Measurements from ENCODE around the gene OR6B2. TPM values are rescaled to one million over a fixed set of nuclear protein-coding genes. Genes with fewer than 3 reads are reported as not detected.

OR6B2 gene
- total RNA-seq, 1 donor from 2014 or later: not detected

DNA sequence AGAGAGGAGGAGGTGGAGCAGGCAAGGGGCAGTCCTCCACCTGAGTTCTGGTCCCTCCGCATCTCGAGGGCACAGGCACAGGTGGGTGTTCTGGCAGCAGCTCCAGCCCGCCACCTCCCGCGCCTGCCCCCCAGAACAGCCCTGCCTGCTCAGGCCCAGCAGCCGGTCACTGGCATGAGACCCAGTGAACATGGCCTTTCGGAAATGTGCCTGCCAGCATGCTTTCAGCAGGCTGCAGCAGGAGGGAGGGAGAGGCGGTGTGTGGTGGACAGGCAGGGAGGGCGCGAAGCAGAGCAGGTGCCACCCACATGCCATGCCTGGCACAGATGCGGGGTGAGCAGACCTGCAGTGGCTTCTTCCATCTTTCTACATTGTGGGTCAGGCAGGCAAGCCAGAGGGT, 26.4 kb upstream of the OR6B2 start:
- Mint-ChIP-seq H3K4me3 (ENCODE audit: unreplicated experiment) (no peak overlapping the region), H3K9me3 (ENCODE audit: unreplicated experiment) (no peaks in the 10 kb centered on the region), H3K36me3 (ENCODE audit: unreplicated experiment) (no peaks in the 10 kb centered on the region), H3K4me1 (ENCODE audit: unreplicated experiment) (no peaks in the 10 kb centered on the region), H3K27ac (ENCODE audit: unreplicated experiment) (no peak overlapping the region), H3K27me3 (ENCODE audit: unreplicated experiment) (peaks cover 47% of the 10 kb centered on the region)
- TF ChIP-seq CTCF (IDR thresholded peaks at IDR 0.05): no peak
- no peak for DNase-seq (ENCODE audit: extremely low spot score, unreplicated experiment)

- DNase-seq (ENCODE audit: extremely low spot score, unreplicated experiment): no peak
- H3K4me3 Mint-ChIP-seq (ENCODE audit: unreplicated experiment): no peak overlapping the region
- H3K9me3 Mint-ChIP-seq (ENCODE audit: unreplicated experiment): no peaks in the 10 kb centered on the region
- no peak overlapping the region for H3K27ac Mint-ChIP-seq (ENCODE audit: unreplicated experiment)
- H3K4me1 Mint-ChIP-seq (ENCODE audit: unreplicated experiment): no peaks in the 10 kb centered on the region
- H3K27me3 Mint-ChIP-seq (ENCODE audit: unreplicated experiment): peaks cover 51% of the 10 kb centered on the region
- TF ChIP-seq CTCF (IDR thresholded peaks at IDR 0.05): no peak
- no peaks in the 10 kb centered on the region for H3K36me3 Mint-ChIP-seq (ENCODE audit: unreplicated experiment)
Observed at GRCh38 chr2:240055177-240055917, 25.1 kb upstream of the OR6B2 start.

DNA sequence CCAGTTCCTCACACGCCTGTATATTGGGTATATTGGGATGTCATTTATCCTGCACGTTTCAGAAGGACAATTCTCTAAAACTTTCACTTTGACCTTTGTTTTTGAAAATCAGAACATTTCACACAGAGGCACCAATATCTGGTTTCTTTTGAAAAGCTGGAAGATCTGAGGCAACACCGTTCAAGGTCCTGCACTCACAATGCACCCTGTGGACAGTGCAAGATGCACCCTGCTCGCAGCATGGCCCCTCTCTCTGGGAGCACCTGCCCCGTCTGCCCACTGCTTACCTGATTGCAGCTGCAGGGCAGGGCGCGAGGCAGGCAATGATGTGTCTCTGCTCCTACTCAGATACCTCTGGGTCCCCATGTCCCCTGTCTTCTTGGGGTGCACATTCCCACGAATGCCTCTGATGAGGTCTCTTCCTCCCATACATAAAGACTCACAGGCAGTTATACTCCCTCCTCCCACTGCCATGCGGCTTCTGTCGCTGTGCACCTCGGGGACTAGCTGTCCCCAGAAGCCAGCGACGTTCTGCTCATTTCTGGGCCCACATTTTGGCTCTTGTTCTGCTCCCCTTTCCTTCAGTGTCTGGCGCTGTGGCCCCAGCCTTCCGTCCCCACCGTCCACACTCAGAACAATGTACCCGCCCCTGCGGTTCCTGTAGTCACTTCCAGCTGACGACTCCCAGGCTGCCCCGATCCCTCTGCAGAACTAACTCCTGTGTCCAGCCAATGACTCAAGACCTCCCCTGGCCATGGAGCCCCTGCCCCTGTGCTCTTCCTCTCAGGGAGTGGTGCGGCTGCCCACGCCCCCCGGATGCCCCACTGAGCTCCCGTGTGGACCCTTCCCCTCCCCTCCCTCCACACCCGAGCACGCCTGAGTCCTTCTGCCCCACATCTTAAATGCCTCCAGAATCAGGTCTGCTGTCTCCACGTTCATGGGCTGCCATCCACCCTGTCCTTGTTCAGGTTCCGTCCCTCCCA, 23.2 kb upstream of the OR6B2 start, which contains the start of gene OR6B3:
Gene OR6B3 (minus strand): TSS at position 349 of the 983 bp plus-strand sequence.
- H3K4me1 Mint-ChIP-seq (ENCODE audit: unreplicated experiment): no peaks in the 10 kb centered on the region
- DNase-seq (ENCODE audit: extremely low spot score, unreplicated experiment): no peak
- H3K4me3 Mint-ChIP-seq (ENCODE audit: unreplicated experiment): no peak within 1 kb of the TSS
- H3K27ac Mint-ChIP-seq (ENCODE audit: unreplicated experiment): no peak within 1 kb of the TSS
- H3K27me3 Mint-ChIP-seq (ENCODE audit: unreplicated experiment): peaks cover 61% of the 10 kb centered on the region
- H3K9me3 Mint-ChIP-seq (ENCODE audit: unreplicated experiment): no peaks in the 10 kb centered on the region
- no peaks in the 10 kb centered on the region for H3K36me3 Mint-ChIP-seq (ENCODE audit: unreplicated experiment)
- no peak for TF ChIP-seq CTCF (IDR thresholded peaks at IDR 0.05)

DNA sequence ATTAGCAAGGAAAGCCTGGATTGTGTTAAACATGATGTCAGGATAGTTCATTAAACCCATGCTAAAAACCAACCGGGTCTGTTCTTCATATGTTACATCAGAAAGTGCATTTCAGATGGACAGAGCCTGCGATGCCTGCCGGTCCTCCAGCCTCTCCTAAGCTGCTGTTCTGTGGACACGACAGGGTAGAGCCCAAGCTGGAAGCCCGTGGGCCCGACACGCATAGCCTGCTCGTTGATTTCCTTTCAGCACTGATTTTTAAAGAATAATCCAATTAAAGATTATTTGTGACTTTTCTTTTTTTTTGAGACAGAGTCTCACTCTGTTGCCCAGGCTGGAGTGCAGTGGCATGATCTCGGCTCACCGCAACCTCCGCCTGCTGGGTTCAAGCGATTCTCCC, 22.3 kb upstream of the OR6B2 start:
- no peak for DNase-seq (ENCODE audit: extremely low spot score, unreplicated experiment)
- Mint-ChIP-seq H3K4me3 (ENCODE audit: unreplicated experiment) (no peak overlapping the region), H3K27ac (ENCODE audit: unreplicated experiment) (no peak overlapping the region), H3K9me3 (ENCODE audit: unreplicated experiment) (no peaks in the 10 kb centered on the region), H3K4me1 (ENCODE audit: unreplicated experiment) (no peaks in the 10 kb centered on the region), H3K27me3 (ENCODE audit: unreplicated experiment) (peaks cover 60% of the 10 kb centered on the region), H3K36me3 (ENCODE audit: unreplicated experiment) (no peaks in the 10 kb centered on the region)
- TF ChIP-seq CTCF (IDR thresholded peaks at IDR 0.05): no peak

- peaks cover 64% of the 10 kb centered on the region for H3K27me3 Mint-ChIP-seq (ENCODE audit: unreplicated experiment)
- no peak for TF ChIP-seq CTCF (IDR thresholded peaks at IDR 0.05)
- H3K4me3 Mint-ChIP-seq (ENCODE audit: unreplicated experiment): no peak overlapping the region
- no peaks in the 10 kb centered on the region for H3K4me1 Mint-ChIP-seq (ENCODE audit: unreplicated experiment)
- H3K36me3 Mint-ChIP-seq (ENCODE audit: unreplicated experiment): no peaks in the 10 kb centered on the region
- no peak overlapping the region for H3K27ac Mint-ChIP-seq (ENCODE audit: unreplicated experiment)
- no peak for DNase-seq (ENCODE audit: extremely low spot score, unreplicated experiment)
- no peaks in the 10 kb centered on the region for H3K9me3 Mint-ChIP-seq (ENCODE audit: unreplicated experiment)
Observed at GRCh38 chr2:240051697-240052096, 21.5 kb upstream of the OR6B2 start.
